Naive thymus-derived CD4-positive, alpha-beta T cell (primary cell): ENCODE measurements around the gene CLSTN2. TPM values are rescaled to one million over a fixed set of nuclear protein-coding genes. Genes with fewer than 3 reads are reported as not detected.

Experiments used
- ATAC-seq: fragments of 150-1000 bp; cut with Tn5 transposase; 2 replicates; pipeline ENCODE4 v1.10.0; 2021; ENCODE audit warnings: mild to moderate bottlenecking, moderate library complexity
- CTCF ChIA-PET: fragments of 350-600 bp; sonication (Branson Sonifier 250); formaldehyde crosslinking; loops from one replicate; lab custom pipeline; 2021; ENCODE audit warnings: antibody characterized with exemption; lab: Charles Lee
- POLR2A ChIA-PET: fragments of 350-600 bp; sonication (Branson Sonifier 250); formaldehyde crosslinking; loops from one replicate; lab custom pipeline; 2021; ENCODE audit warnings: antibody characterized with exemption, inconsistent platforms; lab: Charles Lee
- DNase-seq, 9 donors: peaks; one replicate each; pipeline versions ENCODE4 v3.0.0 to v3.0.0-alpha.2; 2020 to 2022; ENCODE audit warnings: mixed read lengths in 1 of 9
- H3K27ac ChIP-seq: one replicate; pipeline ENCODE4 v1.7.0; 2013; ENCODE audit warnings: mild to moderate bottlenecking, low read depth, low read length, moderate library complexity
- H3K27me3 ChIP-seq, 2 donors: one replicate each; pipeline ENCODE4 v1.7.0; 2013; ENCODE audit warnings: low read length in 2 of 2, mild to moderate bottlenecking in 2 of 2, moderate library complexity in 2 of 2; ENCODE audit not compliant: control insufficient read depth in 2 of 2, insufficient read depth in 2 of 2
- H3K36me3 ChIP-seq, 3 experiments: 1 replicate in 2 of 3; 2 replicates in 1 of 3; pipeline ENCODE4 v1.7.0; 2013; ENCODE audit warnings: low read length in 3 of 3, mild to moderate bottlenecking in 3 of 3, moderate library complexity in 1 of 3; ENCODE audit not compliant: insufficient read depth in 3 of 3, control insufficient read depth in 2 of 3
- H3K4me1 ChIP-seq, 2 donors: one replicate each; pipeline ENCODE4 v1.7.0; 2013; ENCODE audit warnings: low read length in 2 of 2, mild to moderate bottlenecking in 2 of 2, moderate library complexity in 1 of 2; ENCODE audit not compliant: control insufficient read depth in 2 of 2, insufficient read depth in 2 of 2
- H3K4me3 ChIP-seq: 2 replicates; pipeline ENCODE4 v1.7.0; 2013; ENCODE audit warnings: mild to moderate bottlenecking, low read length
- H3K9me3 ChIP-seq, 3 experiments: 1 replicate in 2 of 3; 2 replicates in 1 of 3; pipeline ENCODE4 v1.7.0; 2013; ENCODE audit warnings: low read length in 3 of 3; ENCODE audit not compliant: control insufficient read depth in 2 of 3
- H3K27ac Mint-ChIP-seq, 9 donors: one replicate each; pipeline ENCODE4 v1.8.0; 2020 to 2022; ENCODE audit warnings: mixed read lengths in 9 of 9, mild to moderate bottlenecking in 8 of 9, moderate library complexity in 5 of 9, inconsistent platforms in 2 of 9
- H3K27me3 Mint-ChIP-seq, 5 donors: one replicate each; pipeline ENCODE4 v1.8.0; 2021 to 2022; ENCODE audit warnings: mixed read lengths in 5 of 5, mild to moderate bottlenecking in 1 of 5
- H3K36me3 Mint-ChIP-seq, 5 donors: one replicate each; pipeline ENCODE4 v1.8.0; 2020 to 2022; ENCODE audit warnings: mixed read lengths in 5 of 5, mild to moderate bottlenecking in 3 of 5, inconsistent platforms in 1 of 5
- H3K4me1 Mint-ChIP-seq, 7 donors: one replicate each; pipeline ENCODE4 v1.8.0; 2020 to 2022; ENCODE audit warnings: mixed read lengths in 7 of 7, mild to moderate bottlenecking in 3 of 7, inconsistent platforms in 1 of 7
- H3K4me3 Mint-ChIP-seq, 10 donors: one replicate each; pipeline ENCODE4 v1.8.0; 2020 to 2022; ENCODE audit warnings: mild to moderate bottlenecking in 10 of 10, mixed read lengths in 10 of 10, moderate library complexity in 6 of 10, inconsistent platforms in 2 of 10
- H3K9me3 Mint-ChIP-seq, 11 donors: one replicate each; pipeline ENCODE4 v1.8.0; 2020 to 2022; ENCODE audit warnings: mixed read lengths in 11 of 11, mild to moderate bottlenecking in 4 of 11, inconsistent platforms in 1 of 11, moderate library complexity in 1 of 11
- intact Hi-C, 2 donors: fragments of 100-400 bp; cut with micrococcal nuclease; formaldehyde crosslinking; loops; one replicate each; pipeline ENCODE4 v1.15.1; 2023
- polyA plus RNA-seq, 2 donors: library from polyadenylated mRNA; unstranded; fragments of 300-500 nt; fragmentation: Illumina TruSeq; gene quantifications; one replicate each; pipeline ENCODE4 v1.2.3, GENCODE V29; 2021
- total RNA-seq, 6 experiments: library from RNA in 5 of 6; stranded (reverse) in 5 of 6; gene quantifications; 1 replicate in 5 of 6; 2 replicates in 1 of 6; pipeline ENCODE4 v1.2.3 and lab custom pipeline; 2021 to 2026

CLSTN2 gene
- total and polyA plus RNA-seq, 7 experiments from 2014 or later: 0.02 TPM; not detected in 6

DNA sequence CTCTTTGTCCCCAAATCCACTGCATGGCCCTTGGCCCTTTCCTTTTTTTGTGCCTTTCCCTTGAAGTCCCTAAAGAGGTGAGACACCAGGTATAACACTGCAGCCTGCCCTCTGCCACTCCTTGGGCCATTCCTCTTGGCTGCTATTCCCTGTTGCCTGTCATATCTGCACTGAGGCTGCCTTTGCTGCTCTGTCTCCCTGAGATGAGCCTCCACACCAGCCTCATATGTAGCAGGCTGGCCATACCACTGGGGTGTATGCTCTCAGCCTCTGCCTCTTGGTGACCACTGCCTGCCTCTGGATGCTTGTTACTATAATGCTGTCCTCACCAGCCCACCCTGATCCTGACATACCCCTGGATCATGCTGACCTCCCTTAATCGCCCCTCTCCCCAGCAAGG, 252.0 kb downstream of the CLSTN2 start:
- no peak overlapping the region for H3K27ac Mint-ChIP-seq
- CTCF ChIA-PET: no interaction called here
- Histone ChIP-seq H3K4me3 (no peak overlapping the region), H3K9me3 (no peaks in the 10 kb centered on the region), H3K27me3 (no peaks in the 10 kb centered on the region), H3K36me3 (no peaks in the 10 kb centered on the region), H3K27ac (no peak overlapping the region), H3K4me1 (no peaks in the 10 kb centered on the region)
- peaks cover 0 to 7% (median 0%) of the 10 kb centered on the region in 11 donors for H3K9me3 Mint-ChIP-seq
- intact Hi-C loops: no loop called here
- ATAC-seq (no peak), DNase-seq (no peak)
- H3K27me3 Mint-ChIP-seq: peaks cover 0 to 5% (median 0%) of the 10 kb centered on the region in 5 donors
- POLR2A ChIA-PET: no interaction called here
- no peak overlapping the region for H3K4me3 Mint-ChIP-seq
- H3K4me1 Mint-ChIP-seq: no peaks in the 10 kb centered on the region
- H3K36me3 Mint-ChIP-seq: no peaks in the 10 kb centered on the region

DNA sequence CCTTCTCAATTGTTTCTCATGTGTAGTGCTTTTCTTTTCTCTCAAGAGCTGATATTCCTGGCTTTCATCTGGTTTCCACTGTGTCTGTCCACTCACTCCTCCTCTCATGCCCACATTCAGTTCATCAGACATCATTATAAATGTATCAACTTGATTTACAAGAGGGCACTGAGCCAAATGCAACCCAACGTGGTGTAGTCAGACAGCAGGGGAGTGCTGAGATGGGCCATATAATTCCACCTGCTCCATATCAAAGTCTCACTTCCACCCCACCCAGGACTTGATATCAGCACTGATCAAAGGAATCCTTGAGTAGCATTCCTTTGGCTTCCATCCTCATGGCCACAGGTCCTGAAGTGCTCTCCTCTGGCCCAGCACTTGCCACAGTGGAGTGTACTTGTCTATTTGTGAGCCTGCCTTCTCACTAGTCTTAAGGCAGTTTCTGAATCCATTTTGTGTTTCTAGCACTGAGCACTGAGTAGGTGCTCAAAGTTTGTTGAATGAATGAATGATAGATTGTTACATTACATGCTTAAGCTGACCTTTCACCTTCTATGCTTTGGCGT, 252.8 kb downstream of the CLSTN2 start:
- no peaks in the 10 kb centered on the region for H3K36me3 Mint-ChIP-seq
- Histone ChIP-seq H3K9me3 (no peaks in the 10 kb centered on the region), H3K4me1 (no peaks in the 10 kb centered on the region), H3K4me3 (no peak overlapping the region), H3K36me3 (no peaks in the 10 kb centered on the region), H3K27me3 (no peaks in the 10 kb centered on the region), H3K27ac (no peak overlapping the region)
- H3K27me3 Mint-ChIP-seq: peaks cover 0 to 6% (median 3%) of the 10 kb centered on the region in 5 donors
- H3K4me1 Mint-ChIP-seq: no peaks in the 10 kb centered on the region
- intact Hi-C loops: no loop called here
- ATAC-seq: no peak
- peaks cover 0 to 7% (median 3%) of the 10 kb centered on the region in 11 donors for H3K9me3 Mint-ChIP-seq
- POLR2A ChIA-PET: no interaction called here
- no peak overlapping the region for H3K4me3 Mint-ChIP-seq
- CTCF ChIA-PET: no interaction called here
- no peak overlapping the region for H3K27ac Mint-ChIP-seq
- DNase-seq: no peak

DNA sequence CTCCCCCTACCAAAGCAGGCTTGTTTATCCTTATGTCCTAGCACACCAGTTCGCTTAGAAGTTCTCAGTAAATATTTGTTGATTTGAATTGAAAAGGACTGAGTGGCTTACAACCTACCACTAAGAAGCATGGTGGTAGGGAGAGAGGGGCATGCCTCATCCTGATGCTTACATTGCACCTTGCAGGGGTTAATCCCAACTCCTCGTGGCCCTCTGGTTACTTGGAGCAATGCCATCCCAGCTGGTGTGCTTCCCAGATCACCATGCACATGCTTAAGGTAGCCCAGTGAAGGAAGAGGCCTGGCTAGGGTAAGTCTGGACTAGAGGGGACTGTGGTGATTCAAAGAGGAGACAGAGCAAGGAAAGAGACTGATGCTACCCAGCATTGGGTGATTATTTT, 253.3 kb downstream of the CLSTN2 start:
- no peak for DNase-seq
- H3K27ac ChIP-seq: no peak overlapping the region
- intact Hi-C loops: no loop called here

DNA sequence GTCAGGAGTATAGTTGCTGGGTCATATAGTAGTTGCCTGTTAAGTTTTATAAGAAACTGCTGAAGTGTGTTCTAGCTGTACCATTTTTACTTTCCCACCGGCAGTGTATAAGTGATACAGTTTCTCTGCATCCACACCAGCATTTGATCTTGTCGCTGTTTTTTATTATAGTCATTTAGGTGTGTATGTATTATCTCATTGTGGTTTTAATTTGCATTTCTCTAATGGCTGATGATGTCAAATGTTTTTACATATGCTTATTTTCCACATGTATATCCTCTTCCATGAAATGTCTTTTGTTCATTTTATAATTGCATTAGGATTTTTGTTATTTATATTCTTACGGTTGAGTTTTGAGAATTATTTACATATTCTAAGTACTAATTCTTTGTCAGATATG, 254.3 kb downstream of the CLSTN2 start:
- ChIA-PET POLR2A (no interaction called here), CTCF (no interaction called here)
- H3K27me3 Mint-ChIP-seq: peaks cover 0 to 10% (median 5%) of the 10 kb centered on the region in 5 donors
- no peak overlapping the region for H3K27ac Mint-ChIP-seq
- no peak overlapping the region for H3K27ac ChIP-seq
- no peaks in the 10 kb centered on the region for H3K36me3 ChIP-seq
- H3K27me3 ChIP-seq: no peaks in the 10 kb centered on the region
- no peak overlapping the region for H3K4me3 Mint-ChIP-seq
- ATAC-seq: no peak
- no peaks in the 10 kb centered on the region for H3K36me3 Mint-ChIP-seq
- peaks cover 0 to 8% (median 0%) of the 10 kb centered on the region in 3 experiments for H3K9me3 ChIP-seq
- no peak for DNase-seq
- H3K4me3 ChIP-seq: no peak overlapping the region
- H3K4me1 Mint-ChIP-seq: no peaks in the 10 kb centered on the region
- intact Hi-C loops: no loop called here
- H3K4me1 ChIP-seq: no peaks in the 10 kb centered on the region
- H3K9me3 Mint-ChIP-seq: peaks cover 0 to 18% (median 8%) of the 10 kb centered on the region in 11 donors

More for the DNA sequence above, 253.3 kb downstream of the CLSTN2 start:
- H3K4me3 ChIP-seq: no peak overlapping the region
- Mint-ChIP-seq H3K4me1 (no peaks in the 10 kb centered on the region), H3K9me3 (peaks cover 0 to 10% (median 6%) of the 10 kb centered on the region in 11 donors), H3K27ac (no peak overlapping the region), H3K27me3 (peaks cover 0 to 8% (median 4%) of the 10 kb centered on the region in 5 donors), H3K36me3 (no peaks in the 10 kb centered on the region), H3K4me3 (no peak overlapping the region)
- H3K36me3 ChIP-seq: no peaks in the 10 kb centered on the region
- CTCF ChIA-PET: no interaction called here
- H3K27me3 ChIP-seq: no peaks in the 10 kb centered on the region
- POLR2A ChIA-PET: no interaction called here
- no peaks in the 10 kb centered on the region for H3K9me3 ChIP-seq
- H3K4me1 ChIP-seq: no peaks in the 10 kb centered on the region
- no peak for ATAC-seq

DNA sequence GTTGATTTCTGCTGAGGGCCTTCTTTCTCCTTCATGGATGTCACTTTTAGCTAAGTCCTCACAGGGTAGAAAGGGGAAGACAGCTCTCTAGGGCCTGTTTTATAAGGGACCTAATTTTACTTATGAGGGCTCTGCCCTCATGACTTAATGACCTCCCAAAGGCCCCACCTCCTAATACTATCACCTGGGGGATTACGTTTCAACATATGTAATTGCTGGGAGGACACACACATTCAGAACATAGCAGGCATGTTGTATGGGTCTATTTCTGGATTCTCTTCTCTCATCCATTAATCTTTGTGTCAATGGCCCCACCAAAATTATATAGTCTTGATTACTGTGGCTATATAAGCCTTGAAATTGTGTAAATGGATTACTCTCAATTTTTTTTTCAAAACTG, 255.0 kb downstream of the CLSTN2 start:
- no peak overlapping the region for H3K27ac ChIP-seq
- ATAC-seq: no peak
- H3K27me3 Mint-ChIP-seq: peaks cover 0 to 11% (median 5%) of the 10 kb centered on the region in 5 donors
- POLR2A ChIA-PET: no interaction called here
- no peak overlapping the region for H3K4me3 ChIP-seq
- CTCF ChIA-PET: no interaction called here
- intact Hi-C loops: no loop called here
- H3K27ac Mint-ChIP-seq: no peak overlapping the region
- H3K4me3 Mint-ChIP-seq: no peak overlapping the region
- no peaks in the 10 kb centered on the region for H3K36me3 Mint-ChIP-seq
- peaks cover 0 to 20% (median 11%) of the 10 kb centered on the region in 11 donors for H3K9me3 Mint-ChIP-seq
- no peaks in the 10 kb centered on the region for H3K4me1 ChIP-seq
- H3K9me3 ChIP-seq: peaks cover 0 to 8% (median 0%) of the 10 kb centered on the region in 3 experiments
- no peak for DNase-seq
- H3K36me3 ChIP-seq: no peaks in the 10 kb centered on the region
- H3K4me1 Mint-ChIP-seq: no peaks in the 10 kb centered on the region
- H3K27me3 ChIP-seq: no peaks in the 10 kb centered on the region

DNA sequence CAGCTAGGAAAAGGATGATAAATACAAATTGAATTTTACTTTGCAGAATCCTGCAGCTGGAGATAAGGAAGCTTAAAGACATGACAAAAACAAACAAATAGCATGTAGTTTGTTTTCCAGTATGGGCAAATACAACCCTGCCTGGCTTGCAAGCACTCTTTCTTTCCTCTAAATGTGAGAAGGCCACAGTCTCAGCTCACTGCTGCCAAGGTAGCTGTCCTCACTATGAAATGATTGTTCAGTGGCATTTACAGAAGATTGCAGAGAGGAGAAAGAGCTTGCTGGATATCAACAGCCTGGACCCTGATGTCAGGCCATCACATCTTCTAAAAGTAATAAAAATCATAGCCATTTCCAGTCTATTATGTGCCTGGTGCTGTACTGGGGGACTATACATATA, 262.0 kb downstream of the CLSTN2 start:
- peaks cover 0 to 22% (median 10%) of the 10 kb centered on the region in 11 donors for H3K9me3 Mint-ChIP-seq
- Histone ChIP-seq H3K4me1 (no peaks in the 10 kb centered on the region), H3K27ac (no peak overlapping the region), H3K9me3 (peaks cover 0 to 8% (median 0%) of the 10 kb centered on the region in 3 experiments), H3K27me3 (no peaks in the 10 kb centered on the region), H3K4me3 (no peak overlapping the region), H3K36me3 (no peaks in the 10 kb centered on the region)
- ChIA-PET CTCF (no interaction called here), POLR2A (no interaction called here)
- H3K4me1 Mint-ChIP-seq: no peaks in the 10 kb centered on the region
- intact Hi-C loops: no loop called here
- DNase-seq: no peak
- no peak overlapping the region for H3K27ac Mint-ChIP-seq
- H3K36me3 Mint-ChIP-seq: peaks cover 0 to 3% (median 0%) of the 10 kb centered on the region in 5 donors
- H3K27me3 Mint-ChIP-seq: peaks cover 4 to 18% (median 12%) of the 10 kb centered on the region in 5 donors
- no peak overlapping the region for H3K4me3 Mint-ChIP-seq
- no peak for ATAC-seq

DNA sequence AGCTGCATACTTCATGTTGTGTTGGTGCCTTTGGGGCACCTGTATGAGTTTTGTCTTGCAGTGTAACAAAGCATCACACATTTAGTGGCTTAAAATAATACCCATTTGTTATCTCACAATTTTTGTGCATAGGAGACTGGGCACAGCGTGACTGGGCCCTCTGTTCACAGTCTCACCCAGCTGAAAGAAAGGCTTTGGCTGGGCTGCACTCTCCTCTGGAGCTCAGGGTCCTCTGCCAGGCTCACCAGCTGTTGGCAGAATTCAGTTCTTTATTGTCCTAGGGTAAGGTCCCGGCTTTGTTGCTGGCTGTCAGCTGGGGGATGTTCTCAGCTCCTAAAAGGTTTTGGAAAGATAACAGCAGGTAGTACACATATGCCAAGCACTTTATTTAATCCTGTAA, 263.3 kb downstream of the CLSTN2 start:
- no peak for ATAC-seq
- peaks cover 0 to 3% (median 0%) of the 10 kb centered on the region in 5 donors for H3K36me3 Mint-ChIP-seq
- DNase-seq: no peak
- H3K27ac Mint-ChIP-seq: no peak overlapping the region
- Histone ChIP-seq H3K9me3 (peaks cover 0 to 8% (median 0%) of the 10 kb centered on the region in 3 experiments), H3K27me3 (no peaks in the 10 kb centered on the region), H3K4me1 (no peaks in the 10 kb centered on the region), H3K36me3 (no peaks in the 10 kb centered on the region), H3K4me3 (no peak overlapping the region), H3K27ac (no peak overlapping the region)
- CTCF ChIA-PET: no interaction called here
- POLR2A ChIA-PET: no interaction called here
- intact Hi-C loops: no loop called here
- peaks cover 0 to 16% (median 10%) of the 10 kb centered on the region in 5 donors for H3K27me3 Mint-ChIP-seq
- H3K9me3 Mint-ChIP-seq: peaks cover 0 to 16% (median 7%) of the 10 kb centered on the region in 11 donors
- no peak overlapping the region for H3K4me3 Mint-ChIP-seq
- no peaks in the 10 kb centered on the region for H3K4me1 Mint-ChIP-seq
